ENCODE data around the gene ZNF496.
"Not testable (repeated sequence)": the region's sequence is repeated elsewhere in the genome, so short reads cannot be mapped to it uniquely, and the experiment has no call there.

Gene ZNF496

GRCh38 chr1:247360116-247360898, 28.6 kb upstream of the ZNF496 start:
- peaks cover 61% of the 10 kb centered on the region for H3K4me1 Mint-ChIP-seq
- peak overlapping the region; percentile 91 for H3K27ac Mint-ChIP-seq
- TF ChIP-seq CTCF (IDR thresholded peaks at IDR 0.05), result no peak
- H3K27me3 Mint-ChIP-seq (ENCODE audit: low read depth, poor library complexity), result peaks cover 4% of the 10 kb centered on the region
- peaks cover 28% of the 10 kb centered on the region for H3K9me3 Mint-ChIP-seq
- H3K4me3 Mint-ChIP-seq, result peak overlapping the region; percentile 63
- peaks cover 43% of the 10 kb centered on the region for H3K36me3 Mint-ChIP-seq (ENCODE audit: low read depth)
- no peak for DNase-seq

GRCh38 chr1:247359559-247359958, 27.9 kb upstream of the ZNF496 start:
- H3K27me3 Mint-ChIP-seq (ENCODE audit: low read depth, poor library complexity), result peaks cover 4% of the 10 kb centered on the region
- H3K4me3 Mint-ChIP-seq, result no peak overlapping the region
- peaks cover 40% of the 10 kb centered on the region for H3K36me3 Mint-ChIP-seq (ENCODE audit: low read depth)
- peak overlapping the region; percentile 85 for H3K27ac Mint-ChIP-seq
- peaks cover 64% of the 10 kb centered on the region for H3K4me1 Mint-ChIP-seq
- no peak for DNase-seq
- TF ChIP-seq CTCF (IDR thresholded peaks at IDR 0.05), result no peak
- H3K9me3 Mint-ChIP-seq, result peaks cover 21% of the 10 kb centered on the region

- Mint-ChIP-seq H3K9me3 (peaks cover 18% of the 10 kb centered on the region), H3K36me3 (ENCODE audit: low read depth) (peaks cover 45% of the 10 kb centered on the region), H3K27ac (peak overlapping the region; percentile 85), H3K4me3 (no peak overlapping the region), H3K27me3 (ENCODE audit: low read depth, poor library complexity) (peaks cover 4% of the 10 kb centered on the region), H3K4me1 (peaks cover 69% of the 10 kb centered on the region)
- DNase-seq, result no peak
- no peak for TF ChIP-seq CTCF (IDR thresholded peaks at IDR 0.05)
Observed at GRCh38 chr1:247358920-247359319, 27.3 kb upstream of the ZNF496 start.

GRCh38 chr1:247357781-247358211, 26.1 kb upstream of the ZNF496 start:
- Mint-ChIP-seq H3K27ac (peak overlapping the region; percentile 97), H3K9me3 (peaks cover 22% of the 10 kb centered on the region), H3K36me3 (ENCODE audit: low read depth) (peaks cover 57% of the 10 kb centered on the region), H3K4me1 (peaks cover 77% of the 10 kb centered on the region), H3K4me3 (peak overlapping the region; percentile 53), H3K27me3 (ENCODE audit: low read depth, poor library complexity) (no peaks in the 10 kb centered on the region)
- DNase-seq, result no peak
- TF ChIP-seq CTCF (IDR thresholded peaks at IDR 0.05), result no peak

- Mint-ChIP-seq H3K4me3 (peak overlapping the region; percentile 53), H3K36me3 (ENCODE audit: low read depth) (peaks cover 62% of the 10 kb centered on the region), H3K27ac (peak overlapping the region; percentile 97), H3K27me3 (ENCODE audit: low read depth, poor library complexity) (no peaks in the 10 kb centered on the region), H3K9me3 (peaks cover 27% of the 10 kb centered on the region), H3K4me1 (peaks cover 77% of the 10 kb centered on the region)
- peak; percentile 28 for DNase-seq
- no peak for TF ChIP-seq CTCF (IDR thresholded peaks at IDR 0.05)
Observed at GRCh38 chr1:247357052-247357780, 25.5 kb upstream of the ZNF496 start.

GRCh38 chr1:247355160-247355559, 23.5 kb upstream of the ZNF496 start:
- H3K36me3 Mint-ChIP-seq (ENCODE audit: low read depth), result peaks cover 74% of the 10 kb centered on the region
- peaks cover 36% of the 10 kb centered on the region for H3K9me3 Mint-ChIP-seq
- not testable (repeated sequence) for H3K27me3 Mint-ChIP-seq (ENCODE audit: low read depth, poor library complexity); DNase-seq; H3K4me3 Mint-ChIP-seq
- H3K27ac Mint-ChIP-seq, result peak overlapping the region; percentile 79
- H3K4me1 Mint-ChIP-seq, result peaks cover 62% of the 10 kb centered on the region
